Kidney epithelial cell (primary cell): ENCODE data around the gene IRF6. TPM values are rescaled to one million over a fixed set of nuclear protein-coding genes. Genes with fewer than 3 reads are reported as not detected.

Experiments
- DNase-seq: peaks from one replicate; pipeline ENCODE4 v3.0.0-alpha.2; 2010; ENCODE audit warnings: low read depth
- H3K27me3 ChIP-seq: 2 replicates; pipeline ENCODE4 v1.6.0; 2011; ENCODE audit warnings: low read length; ENCODE audit not compliant: control insufficient read depth, insufficient read depth
- H3K36me3 ChIP-seq: 2 replicates; pipeline ENCODE4 v1.5.1; 2011; ENCODE audit warnings: low read length; ENCODE audit not compliant: control insufficient read depth, insufficient read depth
- H3K4me3 ChIP-seq: 2 replicates; pipeline ENCODE4 v1.5.1; 2011; ENCODE audit warnings: low read depth, mild to moderate bottlenecking, control low read depth, low read length
- total RNA-seq: library from RNA; depleted of rRNA; stranded (reverse); fragments of >200 nt; gene quantifications from 2 replicates; pipeline ENCODE4 v1.2.3, GENCODE V29; 2015
- TF ChIP-seq, protein P1 (sequence below): IDR thresholded peaks from 2 replicates; pipeline ENCODE4 v1.5.1; 2011; ENCODE audit warnings: mild to moderate bottlenecking, moderate library complexity, low read length, control low read depth, inconsistent platforms; ENCODE audit not compliant: insufficient read depth, poor library complexity, severe bottlenecking

IRF6 gene
- total RNA-seq, 1 donor from 2014 or later, result 90.1 TPM

DNA sequence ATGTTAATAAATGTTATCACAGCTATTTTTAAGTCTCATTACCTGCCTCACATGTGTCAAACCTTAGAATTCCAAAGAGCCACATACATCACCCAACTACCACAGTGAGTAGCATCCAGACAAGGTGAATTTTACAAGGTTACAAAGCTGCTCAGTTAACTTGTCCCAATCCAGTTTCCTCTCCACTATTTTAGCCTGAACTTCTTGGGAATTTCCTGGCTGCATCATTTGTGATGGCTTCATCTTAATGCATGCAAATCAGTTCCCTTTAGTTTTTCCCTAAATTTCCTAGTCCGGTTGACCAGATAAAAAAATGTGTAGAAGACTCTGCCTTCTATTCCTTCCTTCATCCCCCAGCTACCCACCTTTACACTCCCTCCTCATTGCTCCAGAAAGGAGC lies 50.7 kb downstream of the IRF6 start:
- H3K36me3 ChIP-seq, result no peaks in the 10 kb centered on the region
- H3K4me3 ChIP-seq, result no peak overlapping the region
- TF ChIP-seq, protein P1, sequence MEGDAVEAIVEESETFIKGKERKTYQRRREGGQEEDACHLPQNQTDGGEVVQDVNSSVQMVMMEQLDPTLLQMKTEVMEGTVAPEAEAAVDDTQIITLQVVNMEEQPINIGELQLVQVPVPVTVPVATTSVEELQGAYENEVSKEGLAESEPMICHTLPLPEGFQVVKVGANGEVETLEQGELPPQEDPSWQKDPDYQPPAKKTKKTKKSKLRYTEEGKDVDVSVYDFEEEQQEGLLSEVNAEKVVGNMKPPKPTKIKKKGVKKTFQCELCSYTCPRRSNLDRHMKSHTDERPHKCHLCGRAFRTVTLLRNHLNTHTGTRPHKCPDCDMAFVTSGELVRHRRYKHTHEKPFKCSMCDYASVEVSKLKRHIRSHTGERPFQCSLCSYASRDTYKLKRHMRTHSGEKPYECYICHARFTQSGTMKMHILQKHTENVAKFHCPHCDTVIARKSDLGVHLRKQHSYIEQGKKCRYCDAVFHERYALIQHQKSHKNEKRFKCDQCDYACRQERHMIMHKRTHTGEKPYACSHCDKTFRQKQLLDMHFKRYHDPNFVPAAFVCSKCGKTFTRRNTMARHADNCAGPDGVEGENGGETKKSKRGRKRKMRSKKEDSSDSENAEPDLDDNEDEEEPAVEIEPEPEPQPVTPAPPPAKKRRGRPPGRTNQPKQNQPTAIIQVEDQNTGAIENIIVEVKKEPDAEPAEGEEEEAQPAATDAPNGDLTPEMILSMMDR, result no peak
- peaks cover 5% of the 10 kb centered on the region for H3K27me3 ChIP-seq
- no peak for DNase-seq

DNA sequence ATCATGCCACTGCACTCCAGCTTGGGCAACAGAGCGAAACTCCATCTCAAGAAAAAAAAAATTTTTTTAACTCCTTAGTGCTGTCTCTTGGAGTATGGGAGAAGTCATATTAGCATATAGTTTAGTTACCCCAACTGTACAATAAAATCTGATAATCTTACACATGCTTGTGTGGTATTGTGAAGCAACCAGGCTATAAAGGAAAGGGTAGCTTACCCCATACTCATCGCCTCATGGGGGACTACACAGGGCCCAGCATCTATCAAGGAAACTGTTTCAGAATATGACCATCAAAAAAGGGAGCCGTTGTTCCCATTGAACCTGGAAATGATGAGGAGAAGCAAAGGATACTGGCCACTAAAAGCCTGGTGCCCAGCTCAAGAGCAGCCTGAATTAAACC lies 53.1 kb downstream of the IRF6 start:
- Histone ChIP-seq H3K36me3 (no peaks in the 10 kb centered on the region), H3K4me3 (no peak overlapping the region), H3K27me3 (no peaks in the 10 kb centered on the region)
- TF ChIP-seq, protein P1, result no peak
- DNase-seq, result no peak

DNA sequence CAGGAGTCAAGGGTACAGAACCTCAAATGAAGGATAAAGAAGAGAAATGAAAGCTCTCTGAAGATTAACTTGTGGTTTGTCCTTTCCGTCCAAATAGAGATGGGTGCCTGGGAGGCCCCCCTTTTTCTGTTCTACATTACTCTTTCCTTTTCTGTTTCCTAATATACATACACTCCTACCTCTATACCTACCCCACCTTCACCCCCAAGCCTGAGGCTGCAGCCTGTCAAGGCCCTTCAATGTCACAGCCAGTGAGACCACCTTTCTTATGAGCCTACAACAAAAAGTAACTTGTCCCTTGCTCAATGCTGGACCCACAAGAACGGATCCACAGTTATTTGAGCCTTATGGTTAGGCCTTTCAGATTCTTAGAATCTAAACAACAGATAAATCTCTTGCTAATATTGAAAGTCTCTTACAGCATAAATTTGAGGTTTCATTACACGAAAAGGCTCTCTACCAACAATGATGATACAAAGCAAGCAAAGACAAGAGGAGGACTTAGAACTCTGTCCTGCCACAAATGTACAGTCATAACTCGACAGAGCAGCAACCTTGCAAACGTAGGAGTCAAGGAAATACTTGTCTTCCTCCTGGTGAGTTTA lies 54.2 kb downstream of the IRF6 start:
- TF ChIP-seq, protein P1, result no peak
- Histone ChIP-seq H3K27me3 (no peaks in the 10 kb centered on the region), H3K36me3 (no peaks in the 10 kb centered on the region), H3K4me3 (no peak overlapping the region)
- no peak for DNase-seq

DNA sequence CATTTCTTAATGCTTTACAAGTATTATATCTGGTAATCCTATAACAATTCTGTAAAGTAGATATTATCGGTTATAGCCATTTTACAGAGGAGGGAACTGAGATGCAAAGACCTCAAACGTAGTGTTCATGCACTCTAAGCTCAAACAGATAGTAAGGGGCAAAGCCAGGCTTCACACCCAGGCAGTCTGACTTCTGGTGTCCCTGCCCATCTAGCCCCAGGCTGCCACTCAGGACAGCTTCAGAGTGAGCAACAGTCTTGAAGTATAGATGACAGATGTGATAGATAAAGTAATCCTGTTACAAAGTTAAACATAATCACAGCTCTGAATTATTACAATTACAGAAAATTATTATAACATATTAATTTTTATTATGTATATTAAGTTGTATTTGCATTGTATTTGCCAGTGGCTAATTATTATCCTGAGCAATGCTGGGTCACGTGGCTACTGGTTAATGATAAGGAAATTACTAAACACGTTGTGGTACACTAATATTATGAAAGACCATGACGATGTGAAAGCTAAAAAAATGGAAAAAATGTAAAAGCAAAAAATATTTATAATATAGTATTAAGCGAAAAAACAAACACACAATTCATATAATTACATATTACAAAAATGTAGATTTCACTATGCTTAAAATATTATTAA lies 56.1 kb downstream of the IRF6 start:
- TF ChIP-seq, protein P1, result no peak
- H3K4me3 ChIP-seq, result no peak overlapping the region
- DNase-seq, result no peak
- H3K36me3 ChIP-seq, result no peaks in the 10 kb centered on the region
- H3K27me3 ChIP-seq, result no peaks in the 10 kb centered on the region

DNA sequence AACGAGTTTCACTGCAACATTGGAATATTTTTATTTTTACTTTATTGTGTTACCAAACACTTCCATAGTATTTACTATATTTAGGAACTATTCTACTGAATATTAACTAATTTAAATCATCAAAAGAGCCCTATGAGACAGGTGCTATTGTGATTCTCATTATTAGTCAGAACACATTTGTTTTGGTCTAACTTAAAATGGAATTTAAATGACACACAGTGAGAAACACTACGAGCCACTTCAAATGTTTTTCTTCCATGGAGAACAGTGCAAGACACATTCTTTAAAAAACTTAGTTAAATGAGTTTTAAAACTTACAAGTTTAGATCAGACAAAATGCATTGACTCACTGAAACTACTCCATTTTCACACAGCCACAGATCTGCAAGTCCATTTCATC lies 56.7 kb downstream of the IRF6 start:
- H3K4me3 ChIP-seq, result no peak overlapping the region
- TF ChIP-seq, protein P1, result no peak
- no peak for DNase-seq

DNA sequence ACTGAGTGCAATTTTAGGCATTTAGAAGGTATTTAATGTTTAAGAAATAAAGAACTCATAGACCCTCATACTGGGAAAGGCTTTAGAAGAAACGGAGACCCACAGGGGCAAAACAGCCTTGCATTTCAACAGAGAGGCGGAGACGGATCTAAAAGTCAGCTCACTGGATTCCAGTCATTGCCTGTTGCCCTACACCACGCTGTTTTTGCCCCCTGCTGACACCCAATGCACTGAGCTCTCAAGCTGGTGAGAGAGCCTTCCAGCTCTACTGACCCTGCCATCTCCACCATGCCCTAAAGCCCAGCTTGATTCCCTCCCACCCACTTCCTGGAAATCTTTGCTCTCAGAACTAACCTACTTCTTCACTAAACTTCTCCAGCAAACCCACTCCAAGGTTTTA lies 57.3 kb downstream of the IRF6 start:
- H3K27me3 ChIP-seq, result no peaks in the 10 kb centered on the region
- TF ChIP-seq, protein P1, result no peak
- no peak overlapping the region for H3K4me3 ChIP-seq
- no peaks in the 10 kb centered on the region for H3K36me3 ChIP-seq
- no peak for DNase-seq

More for the DNA sequence above, 56.7 kb downstream of the IRF6 start:
- Histone ChIP-seq H3K27me3 (no peaks in the 10 kb centered on the region), H3K36me3 (no peaks in the 10 kb centered on the region)
